GM11168 (cell line): Measurements from ENCODE around the gene PDGFRA.

Experiments
- in situ Hi-C: fragments of 300-500 bp; cut with MboI; formaldehyde crosslinking; loops from one replicate; pipeline ENCODE4 v1.12.0; 2022; ENCODE audit warnings: low sequenced_read_pairs; ENCODE audit not compliant: unreplicated experiment

Gene PDGFRA

GRCh38 chr4:54228961-54229501 lies at the start of gene PDGFRA:
TSS of gene PDGFRA (plus strand) at chr4:54229293. CDS start at chr4:54258769, 29,476 bp downstream.
- in situ Hi-C loops, result no loop called here

DNA sequence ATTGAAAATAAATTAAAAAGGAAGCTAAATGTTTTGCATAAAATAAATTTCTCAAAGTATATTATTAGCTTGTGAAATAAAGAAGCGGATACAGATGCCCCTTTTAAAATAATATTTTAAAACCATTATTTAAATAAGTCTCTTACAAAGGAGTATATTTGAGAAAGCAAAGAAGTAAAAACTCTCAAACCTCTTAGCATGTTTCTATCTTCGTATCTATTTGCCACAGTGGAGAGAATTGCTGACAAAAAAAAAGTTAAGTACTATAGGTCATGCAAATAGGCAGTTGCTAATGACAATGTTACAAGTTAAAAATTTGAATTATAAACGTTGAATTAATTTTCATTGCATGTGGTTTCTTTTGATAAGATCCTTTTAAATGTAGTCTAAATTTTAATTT lies 44.5 kb upstream of the PDGFRA start:
- in situ Hi-C loops, result no loop called here

DNA sequence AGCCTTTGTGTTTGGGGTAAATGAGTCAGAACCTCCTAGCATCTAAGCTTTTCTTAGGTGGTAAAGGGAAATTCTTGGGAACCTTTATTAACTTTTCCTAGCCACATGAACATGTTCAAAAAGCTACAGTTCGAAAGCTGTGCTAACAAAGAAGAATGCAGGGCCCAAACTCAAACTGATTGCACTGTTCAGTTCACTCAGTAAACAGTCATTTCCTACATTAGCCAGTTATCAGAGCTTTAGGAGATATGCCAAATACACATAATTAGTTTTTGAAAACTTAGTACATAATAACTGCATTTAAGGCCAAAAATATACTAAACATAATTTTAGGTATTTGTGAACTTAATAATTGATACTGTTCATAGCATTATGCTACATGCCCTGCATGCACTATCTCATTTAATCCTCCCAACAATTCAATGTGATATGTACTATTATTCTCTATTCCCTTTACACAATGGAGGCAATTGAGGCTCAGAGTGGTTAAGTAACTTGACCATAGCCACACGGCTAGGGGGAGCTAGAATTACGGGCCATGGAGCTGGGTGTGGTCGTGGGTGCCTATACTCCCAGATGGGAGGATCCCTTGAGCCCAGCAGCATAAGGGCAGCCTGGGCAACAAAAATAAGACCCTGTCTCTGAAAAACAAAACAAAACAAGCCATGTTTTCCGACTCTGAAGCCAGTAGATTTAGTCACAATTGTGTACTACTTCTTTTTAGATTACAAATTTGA lies 43.9 kb upstream of the PDGFRA start:
- in situ Hi-C loops, result no loop called here

DNA sequence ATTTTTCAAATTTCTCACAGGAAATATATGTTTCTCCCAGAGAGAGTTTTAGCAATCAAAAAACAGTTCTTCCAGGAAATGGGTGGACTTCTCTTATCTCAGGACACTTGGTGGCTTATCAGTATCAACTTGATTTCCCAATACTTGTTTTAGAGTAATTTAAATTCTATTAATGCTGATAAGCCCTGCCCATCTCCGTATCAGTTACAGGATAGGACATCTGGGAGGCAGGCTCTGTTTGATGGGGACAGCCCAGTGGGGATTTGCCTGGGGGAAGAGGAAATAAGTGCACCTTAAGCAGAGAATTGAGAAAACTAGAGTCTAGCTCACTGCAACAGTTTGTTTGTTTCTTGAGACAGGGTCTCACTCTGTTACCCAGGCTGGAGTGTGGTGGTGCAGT lies 43.2 kb upstream of the PDGFRA start:
- in situ Hi-C loops, result no loop called here

DNA sequence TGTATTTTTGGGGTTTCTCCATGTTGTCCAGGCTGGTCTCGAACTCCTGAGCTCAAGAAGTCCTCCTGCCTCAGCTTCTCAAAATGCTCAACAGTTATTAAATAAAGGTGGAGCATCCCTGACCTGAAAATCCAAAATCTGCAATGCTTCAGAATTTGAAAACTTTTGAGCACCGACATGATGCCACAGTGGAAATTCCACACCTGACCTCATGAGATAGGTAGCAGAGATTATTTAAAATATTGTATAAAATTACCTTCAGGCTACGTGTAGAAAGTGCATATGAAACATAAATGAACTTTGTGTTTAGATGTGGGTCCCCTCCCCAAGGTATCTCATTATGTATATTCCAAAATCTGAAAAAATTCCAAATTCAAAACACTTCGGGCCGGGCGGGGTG lies 42.7 kb upstream of the PDGFRA start:
- in situ Hi-C loops, result no loop called here

DNA sequence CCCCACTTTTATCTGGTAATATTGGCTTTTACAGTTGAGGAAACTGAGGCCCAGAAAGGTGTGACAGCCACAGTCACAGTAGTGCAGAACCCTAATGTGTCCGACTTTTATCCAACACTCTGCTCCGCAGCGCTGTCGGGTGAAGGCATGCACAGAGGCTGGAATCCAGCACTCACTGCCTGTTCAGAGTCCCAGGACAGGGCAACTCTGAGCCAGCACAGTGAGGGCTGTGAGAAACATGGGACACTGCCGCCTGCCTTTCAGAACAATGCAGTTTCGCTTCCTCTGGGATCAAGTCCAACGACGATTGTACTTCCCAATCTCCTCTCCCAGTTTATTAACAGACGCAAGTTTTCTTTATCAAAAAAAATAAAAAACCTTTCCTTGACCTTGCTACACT lies 41.9 kb upstream of the PDGFRA start:
- in situ Hi-C loops, result no loop called here

DNA sequence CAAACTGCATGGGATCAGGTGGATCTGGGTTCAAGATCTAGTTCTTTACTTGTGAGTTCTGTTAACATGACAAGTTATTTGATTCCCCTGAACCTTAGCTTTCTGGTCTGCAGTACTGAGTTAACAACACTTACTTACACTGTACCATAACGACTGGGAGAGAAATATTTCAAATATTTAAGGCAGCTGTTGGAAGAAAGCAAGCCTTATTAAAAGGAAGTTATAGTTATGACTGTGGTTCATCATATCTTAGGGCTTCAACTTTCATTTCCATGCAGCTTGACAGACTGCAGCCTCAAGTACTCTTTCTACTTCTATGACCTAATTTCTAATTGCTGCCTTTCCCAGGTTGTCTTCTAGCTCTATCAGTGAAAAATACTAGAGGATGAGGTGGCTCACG lies 40.0 kb upstream of the PDGFRA start:
- in situ Hi-C loops, result no loop called here

DNA sequence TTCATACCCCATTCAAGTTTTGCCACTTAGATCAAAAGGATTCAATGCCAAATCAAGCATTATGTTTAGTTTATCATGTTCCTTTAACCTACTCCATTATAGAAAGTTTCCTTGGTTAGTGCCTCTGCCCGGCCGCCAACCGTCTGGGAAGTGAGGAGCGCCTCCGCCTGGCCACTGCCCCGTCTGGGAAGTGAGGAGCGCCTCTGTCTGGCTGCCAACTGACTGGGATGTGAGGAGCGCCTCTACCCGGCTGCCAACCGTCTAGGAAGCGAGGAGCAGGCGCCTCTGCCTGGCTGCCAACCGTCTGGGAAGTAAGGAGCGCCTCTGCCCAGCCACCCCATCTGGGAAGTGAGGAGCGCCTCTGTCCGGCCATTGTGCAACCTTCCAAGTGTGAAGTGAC lies 36.3 kb upstream of the PDGFRA start:
- in situ Hi-C loops, result no loop called here

GRCh38 chr4:54197926-54198325 lies 31.2 kb upstream of the PDGFRA start:
- in situ Hi-C loops, result no loop called here

GRCh38 chr4:54199919-54200318 lies 29.2 kb upstream of the PDGFRA start:
- in situ Hi-C loops, result loop anchor here (25.0 kb wide), 1 partner anchor 513 kb away; no protein-coding TSS in a partner anchor

DNA sequence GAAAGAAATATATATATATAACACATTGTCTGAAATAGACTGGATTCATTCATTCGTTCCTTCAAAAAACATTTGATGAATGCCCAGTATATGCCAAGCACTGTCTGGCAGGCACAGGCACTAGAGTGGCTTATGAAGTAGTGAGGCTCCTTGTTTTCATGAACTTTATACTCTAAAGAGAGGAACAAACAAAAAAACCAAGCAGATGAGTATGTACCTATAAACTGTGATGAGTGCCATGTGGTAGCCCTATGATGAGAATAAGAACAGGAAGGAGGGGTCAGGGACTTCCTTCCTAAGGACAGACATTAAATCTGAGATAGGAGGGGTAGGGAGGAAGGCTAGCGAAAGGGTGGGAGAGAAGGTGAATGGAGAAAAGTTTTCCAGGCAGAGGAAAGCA lies 19.5 kb upstream of the PDGFRA start:
- in situ Hi-C loops, result loop anchor here (25.0 kb wide), 1 partner anchor 522 kb away; no protein-coding TSS in a partner anchor

- in situ Hi-C loops, result loop anchor here (25.0 kb wide), 1 partner anchor 526 kb away; no protein-coding TSS in a partner anchor
These were observed 16.1 kb upstream of the PDGFRA start for GRCh38 chr4:54213001-54213400.

GRCh38 chr4:54213761-54214160 lies 15.3 kb upstream of the PDGFRA start:
- in situ Hi-C loops, result loop anchor here (25.0 kb wide), 1 partner anchor 526 kb away; no protein-coding TSS in a partner anchor

DNA sequence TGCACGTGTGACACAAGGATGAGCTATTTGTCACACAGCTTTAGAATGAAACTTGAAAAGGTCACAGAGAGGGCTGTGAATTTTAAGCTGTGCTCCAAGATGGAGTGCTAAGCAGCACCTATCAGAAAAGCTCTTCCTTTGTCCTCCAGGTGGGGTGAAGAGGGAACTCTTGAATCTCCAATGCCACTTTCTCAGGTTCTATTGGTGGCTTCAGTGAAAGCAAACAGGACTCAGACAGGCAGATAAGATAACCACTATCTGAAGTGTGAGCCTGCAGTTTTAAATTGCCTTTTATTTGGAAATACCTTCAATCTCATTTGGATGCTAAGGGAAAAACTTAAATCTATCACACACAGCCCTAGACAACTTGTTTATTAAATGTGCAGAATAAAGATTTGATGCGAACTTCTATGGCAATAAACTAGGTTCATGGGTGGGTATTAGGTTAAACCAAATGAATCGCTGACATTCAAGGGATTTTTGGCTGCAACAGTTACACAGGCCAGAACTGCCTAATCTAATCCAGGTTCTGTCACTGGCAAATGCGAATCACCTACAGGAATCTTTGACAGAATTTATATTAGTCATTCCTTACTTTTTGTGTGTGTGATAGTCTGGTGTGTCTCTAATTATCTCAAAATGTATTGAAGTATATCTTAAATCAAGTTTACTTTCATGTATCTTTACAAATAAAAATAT lies 13.6 kb upstream of the PDGFRA start:
- in situ Hi-C loops, result loop anchor here (25.0 kb wide), 1 partner anchor 528 kb away; no protein-coding TSS in a partner anchor

GRCh38 chr4:54217642-54218495 lies 11.2 kb upstream of the PDGFRA start:
- in situ Hi-C loops, result loop anchor here (25.0 kb wide), 1 partner anchor 531 kb away; no protein-coding TSS in a partner anchor

DNA sequence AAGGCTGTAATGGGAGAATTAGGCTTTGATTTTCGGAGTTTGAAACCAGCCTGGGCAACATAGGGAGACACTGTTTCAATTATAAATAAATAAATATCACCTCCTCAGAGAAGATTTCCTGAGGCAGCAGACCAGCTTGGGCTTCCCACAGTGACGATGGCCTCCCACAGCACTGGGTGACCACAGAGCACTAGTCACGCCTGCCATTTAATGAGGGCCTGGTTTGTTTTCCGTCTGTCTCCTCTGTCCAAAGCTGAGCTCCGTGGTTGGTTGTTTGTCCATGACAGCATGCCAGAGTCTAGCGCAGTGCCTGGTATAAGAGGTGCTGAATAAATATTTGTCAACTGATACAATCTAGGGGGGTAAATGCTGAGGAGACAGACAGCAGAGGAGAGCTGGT lies 10.4 kb upstream of the PDGFRA start:
- in situ Hi-C loops, result loop anchor here (25.0 kb wide), 1 partner anchor 531 kb away; no protein-coding TSS in a partner anchor

GRCh38 chr4:54224996-54225597 lies 4.0 kb upstream of the PDGFRA start:
- in situ Hi-C loops, result loop anchor here (25.0 kb wide), 1 partner anchor 538 kb away; no protein-coding TSS in a partner anchor

DNA sequence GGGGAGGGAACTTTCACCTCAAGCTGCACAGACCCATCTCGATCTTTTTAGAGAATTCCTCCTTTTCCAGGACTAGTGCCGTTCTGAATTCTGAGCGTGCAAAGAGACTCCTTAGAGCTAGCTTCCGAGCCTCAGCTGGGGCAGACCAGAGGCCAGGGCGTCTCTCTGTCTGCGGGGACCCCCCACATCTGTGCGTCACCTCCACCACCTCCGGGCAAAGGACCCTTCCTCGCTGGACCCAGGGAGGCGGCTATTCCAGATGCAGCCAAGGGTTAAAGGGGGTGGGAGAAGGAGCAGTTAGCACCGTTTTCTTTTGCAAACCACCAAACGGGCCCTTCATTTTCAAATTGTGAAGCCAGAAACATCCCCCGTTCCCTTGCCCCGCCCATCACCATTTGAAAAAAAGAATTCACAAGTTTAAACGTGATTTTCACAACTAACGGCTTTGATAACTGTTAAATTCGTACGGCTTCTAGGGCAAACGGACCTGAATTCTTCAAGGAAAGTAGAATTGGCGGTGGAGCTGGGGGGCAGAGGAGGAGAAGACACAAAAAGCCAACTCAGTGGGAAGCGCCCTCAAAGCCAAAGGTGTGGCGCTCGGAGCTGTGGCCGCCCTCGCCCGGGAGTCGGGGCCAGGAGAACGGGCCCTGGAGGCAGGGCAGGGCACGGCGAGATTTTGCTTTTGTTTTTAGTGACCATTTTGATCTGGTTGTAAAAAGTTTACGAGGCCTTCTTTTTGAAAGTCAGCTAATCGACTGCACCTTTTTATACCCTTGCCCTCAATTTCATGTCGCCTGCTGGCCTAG lies 3.3 kb upstream of the PDGFRA start:
- in situ Hi-C loops, result no loop called here
